Suppressor macrophage treated with lipopolysaccharide for 4 hours (primary cell): ENCODE results near the gene ZNF407.
"Not testable (repeated sequence)": the region's sequence is repeated elsewhere in the genome, so short reads cannot be mapped to it uniquely, and the experiment has no call there.

ENCODE experiments used
- DNase-seq: peaks from one replicate; pipeline ENCODE4 v3.0.0-alpha.2; 2020

ZNF407 gene

DNA sequence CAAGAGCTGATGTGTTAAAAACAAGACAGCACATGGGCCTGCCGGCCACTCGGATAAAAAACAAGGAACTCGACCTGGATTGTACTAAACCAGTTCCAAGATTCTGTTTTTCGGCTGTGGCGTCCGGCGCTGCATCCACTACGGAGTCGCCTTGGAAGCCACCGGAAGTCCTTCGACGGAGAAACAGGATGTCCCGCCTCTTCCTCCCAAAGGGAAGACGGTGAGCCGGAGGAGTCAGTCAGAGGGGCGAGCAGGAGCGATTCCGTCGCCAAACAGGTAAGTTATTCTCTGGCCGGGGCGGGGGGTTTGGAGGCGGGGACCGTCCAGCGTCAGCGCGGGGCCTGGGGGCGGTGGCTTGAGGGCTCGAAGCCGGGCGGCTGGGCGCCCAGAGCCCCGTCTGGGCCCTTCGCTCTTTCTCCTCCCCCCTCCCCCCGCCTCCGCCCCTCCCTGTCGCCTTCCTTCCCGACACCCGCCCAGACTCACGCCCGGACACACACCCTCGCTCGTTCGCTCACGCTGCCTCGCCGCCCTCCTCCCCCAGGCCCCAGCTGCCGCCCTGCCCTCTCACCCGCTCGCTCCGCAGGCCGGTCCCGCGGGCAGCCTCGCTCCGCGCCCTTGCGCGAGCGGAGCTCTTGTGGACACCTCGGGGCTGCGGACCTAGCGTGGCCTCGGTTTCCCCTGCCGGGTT is at the start of gene ZNF407:
ZNF407 (plus strand) TSS at position 209 of the 688 bp plus-strand sequence. CDS start 33,150 bp downstream, outside the sequence.
- peak; percentile 90 for DNase-seq

GRCh38 chr18:74549591-74550104 is 48.0 kb upstream of the ZNF407 start:
- DNase-seq = no peak

DNA sequence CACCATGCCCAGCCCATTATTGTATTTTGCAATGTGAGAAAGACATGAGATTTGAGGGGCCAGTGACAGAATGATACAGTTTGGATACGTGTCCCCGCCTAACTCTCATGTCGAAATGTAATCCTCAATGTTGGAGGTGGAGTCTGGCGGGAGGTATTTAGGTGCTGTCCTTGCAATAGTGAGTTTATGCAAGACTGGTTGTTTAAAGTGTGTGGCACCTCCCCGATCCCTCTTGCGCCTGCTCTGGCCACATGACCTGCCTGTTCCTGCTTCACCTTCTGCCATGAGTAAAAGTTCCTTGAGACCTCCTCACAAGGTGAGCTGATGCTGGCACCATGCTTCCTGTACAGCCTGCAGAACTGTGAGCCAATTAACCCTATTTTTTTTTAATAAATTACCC is 46.8 kb upstream of the ZNF407 start:
- no peak for DNase-seq

GRCh38 chr18:74551452-74551851 is 46.2 kb upstream of the ZNF407 start:
- no peak for DNase-seq

- DNase-seq = peak; percentile 93
Observed at GRCh38 chr18:74551936-74552555, 45.6 kb upstream of the ZNF407 start.

GRCh38 chr18:74556126-74556525 is 41.5 kb upstream of the ZNF407 start:
- no peak for DNase-seq

DNA sequence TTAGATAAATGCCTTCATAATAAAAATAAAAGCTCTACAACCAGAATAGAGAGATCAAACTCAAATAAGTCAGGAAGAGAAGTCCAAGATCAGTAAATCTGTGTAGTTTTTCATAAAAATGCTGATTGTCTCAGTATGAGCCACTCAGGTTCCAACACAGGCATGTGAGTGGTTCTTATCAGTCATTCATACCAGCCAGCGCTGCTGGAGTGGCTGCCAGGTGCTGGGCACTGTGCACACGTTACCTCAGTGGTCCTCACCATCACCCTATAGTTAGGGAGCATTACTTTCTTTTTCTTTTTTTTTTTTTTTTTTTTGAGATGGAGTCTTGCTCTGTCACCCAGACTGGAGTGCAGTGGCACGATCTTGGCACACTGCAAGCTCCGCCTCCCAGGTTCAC is 39.6 kb upstream of the ZNF407 start:
- no peak for DNase-seq

DNA sequence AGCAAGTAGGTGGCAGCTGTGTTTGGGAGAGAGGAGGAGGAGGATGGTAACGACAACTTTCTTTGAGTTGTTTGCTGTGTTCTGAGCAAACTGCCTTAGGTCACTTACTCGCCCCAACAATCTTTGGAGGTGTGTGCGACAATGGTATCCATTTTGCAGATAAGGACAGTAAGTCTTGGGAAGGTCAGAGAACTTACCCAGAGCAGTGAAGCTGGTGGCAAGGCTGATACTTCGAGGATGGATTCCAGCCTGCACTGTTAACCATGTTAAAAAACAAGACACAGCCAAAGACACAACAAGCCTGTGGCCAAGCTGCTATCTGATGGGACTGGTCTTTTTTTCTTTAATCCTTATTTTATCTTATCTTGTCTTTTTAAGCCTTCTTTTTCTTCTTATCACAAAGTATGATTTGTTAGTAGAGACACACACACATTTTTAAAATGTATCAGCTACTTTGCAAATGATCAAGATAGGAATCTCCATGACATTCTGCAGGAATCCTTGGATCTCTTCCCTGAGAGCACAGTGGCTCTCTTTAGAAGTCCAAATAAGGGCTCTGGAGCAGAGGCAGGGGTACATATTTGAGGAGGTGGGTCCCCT is 35.4 kb upstream of the ZNF407 start:
- DNase-seq = no peak

- no peak for DNase-seq
Observed at GRCh38 chr18:74562775-74563174, 34.9 kb upstream of the ZNF407 start.

GRCh38 chr18:74563999-74564398 is 33.7 kb upstream of the ZNF407 start:
- no peak for DNase-seq

- not testable (repeated sequence) for DNase-seq
Observed at GRCh38 chr18:74565164-74565563, 32.5 kb upstream of the ZNF407 start.

DNA sequence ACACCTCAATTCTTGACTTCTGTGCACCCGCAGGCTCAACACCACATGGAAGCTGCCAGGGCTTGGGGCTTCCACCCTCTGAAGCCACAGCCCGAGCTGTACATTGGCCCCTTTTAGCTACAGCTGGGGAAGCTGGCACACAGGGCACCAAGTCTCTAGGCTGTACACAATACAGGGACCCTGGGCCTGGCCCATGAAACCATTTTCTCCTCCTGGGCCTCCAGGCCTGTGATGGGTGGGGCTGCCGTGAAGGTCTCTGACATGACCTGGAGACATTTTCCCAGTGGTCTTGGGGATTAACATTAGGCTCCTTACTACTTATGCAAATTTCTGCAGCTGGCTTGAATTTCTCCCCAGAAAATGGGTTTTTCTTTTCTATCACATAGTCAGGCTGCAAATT is 31.7 kb upstream of the ZNF407 start:
- not testable (repeated sequence) for DNase-seq

DNA sequence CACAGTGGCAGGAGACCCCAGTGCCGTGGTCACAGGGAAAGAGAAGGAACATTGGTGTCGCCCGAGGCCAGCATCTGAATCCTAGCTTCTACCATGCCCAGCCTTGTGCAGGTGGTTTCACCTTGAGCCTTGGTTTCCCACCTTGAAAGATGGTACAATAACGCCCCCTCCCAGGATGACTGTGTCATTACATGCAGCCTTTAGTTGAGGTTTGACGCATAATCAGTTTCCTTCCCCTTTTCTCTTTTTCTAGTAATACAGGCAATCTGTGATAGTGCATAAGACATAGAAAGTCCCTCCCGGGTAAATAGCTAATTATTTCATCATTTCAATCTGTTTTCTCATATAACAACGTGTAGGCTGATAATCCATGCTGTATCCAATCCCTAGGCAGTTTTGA is 29.8 kb upstream of the ZNF407 start:
- peak; percentile 69 for DNase-seq

DNA sequence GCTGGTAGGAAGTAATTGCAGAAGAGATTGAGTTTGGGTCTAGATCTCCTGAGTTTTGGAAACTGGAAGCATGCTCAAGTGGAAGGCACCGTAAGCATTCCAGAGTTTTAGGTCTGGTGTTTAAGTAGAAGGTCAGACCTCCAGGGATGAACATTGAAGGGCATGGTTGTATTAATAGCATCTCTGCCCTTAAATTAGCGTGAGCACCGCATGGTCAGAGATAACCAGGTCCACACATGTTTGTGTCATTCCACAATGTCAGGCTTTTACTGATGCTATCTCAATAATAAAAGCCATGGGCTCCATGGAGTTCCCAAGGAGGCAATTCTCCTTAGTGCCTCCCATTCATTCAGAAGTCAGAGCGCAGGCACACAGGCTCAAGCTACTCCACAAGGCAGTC is 28.3 kb upstream of the ZNF407 start:
- DNase-seq = no peak

GRCh38 chr18:74570266-74570665 is 27.4 kb upstream of the ZNF407 start:
- no peak for DNase-seq

- no peak for DNase-seq
Observed at GRCh38 chr18:74571895-74572680, 25.6 kb upstream of the ZNF407 start.

GRCh38 chr18:74573053-74573452 is 24.6 kb upstream of the ZNF407 start:
- no peak for DNase-seq

- no peak for DNase-seq
Observed at GRCh38 chr18:74574916-74575315, 22.8 kb upstream of the ZNF407 start.

- DNase-seq = no peak
Observed at GRCh38 chr18:74577019-74577418, 20.7 kb upstream of the ZNF407 start.

DNA sequence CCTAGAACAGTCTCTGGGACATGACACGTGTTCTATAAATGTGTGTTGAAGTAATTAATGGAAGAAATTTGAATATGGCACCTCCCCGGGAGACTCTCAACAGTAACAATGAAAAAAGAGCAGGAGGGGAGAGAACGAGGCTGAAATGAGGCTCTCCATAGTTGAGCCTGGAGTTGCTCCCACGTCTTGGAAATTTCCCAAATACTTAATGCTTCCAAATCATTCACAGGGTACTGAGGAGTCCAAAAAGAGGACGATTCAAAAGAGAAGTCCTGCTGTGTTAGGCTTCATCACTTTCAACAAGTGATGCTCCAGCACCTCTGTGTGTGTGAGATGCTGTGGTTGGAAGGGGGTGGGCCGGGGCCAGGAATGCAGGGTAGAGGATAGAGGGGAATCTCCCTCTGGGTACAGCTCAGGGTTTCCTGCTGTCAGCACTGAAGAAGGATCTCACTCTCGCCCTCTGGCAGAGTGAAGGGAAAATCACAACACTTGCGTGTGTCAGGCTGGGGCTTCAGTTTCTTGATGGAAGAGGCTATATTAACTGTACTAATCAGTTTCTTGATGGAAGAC is 18.1 kb upstream of the ZNF407 start:
- no peak for DNase-seq

DNA sequence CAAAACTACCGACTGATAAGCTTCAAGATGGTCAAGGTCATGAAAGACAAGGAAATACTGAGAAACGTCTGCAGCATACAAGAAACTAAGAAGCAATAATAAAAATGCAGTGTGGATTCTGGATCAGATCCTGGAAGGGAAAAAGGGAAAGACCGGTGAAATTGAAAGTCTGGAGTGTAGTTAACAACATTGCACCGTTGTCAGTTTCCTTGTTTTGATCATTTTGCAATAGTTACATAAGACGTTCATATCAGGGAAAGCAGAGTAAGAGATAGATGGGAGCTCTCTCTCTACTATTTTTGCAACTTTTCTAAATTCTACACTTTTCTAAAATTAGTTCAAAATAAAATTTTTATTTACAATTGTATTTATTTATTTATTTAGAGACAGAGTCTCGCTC is 15.0 kb upstream of the ZNF407 start:
- no peak for DNase-seq

- no peak for DNase-seq
Observed at GRCh38 chr18:74587441-74587840, 10.2 kb upstream of the ZNF407 start.

GRCh38 chr18:74589021-74589420 is 8.6 kb upstream of the ZNF407 start:
- DNase-seq = peak; percentile 85
